Retinal pigment epithelial cell (primary cell): ENCODE data around the gene KIAA1549.

ENCODE experiments used
- DNase-seq: peaks from one replicate; pipeline ENCODE4 v3.0.0-alpha.2; 2010; ENCODE audit warnings: low read depth
- H3K4me3 ChIP-seq: 2 replicates; pipeline ENCODE4 v1.5.1; 2011; ENCODE audit warnings: mild to moderate bottlenecking, low read length, control low read depth, moderate library complexity
- TF ChIP-seq, protein P1 (sequence below): conservative IDR thresholded peaks from 2 replicates; pipeline ENCODE4 v1.5.1; 2011; ENCODE audit warnings: low read depth, low read length, control low read depth, inconsistent platforms

The KIAA1549 gene

DNA sequence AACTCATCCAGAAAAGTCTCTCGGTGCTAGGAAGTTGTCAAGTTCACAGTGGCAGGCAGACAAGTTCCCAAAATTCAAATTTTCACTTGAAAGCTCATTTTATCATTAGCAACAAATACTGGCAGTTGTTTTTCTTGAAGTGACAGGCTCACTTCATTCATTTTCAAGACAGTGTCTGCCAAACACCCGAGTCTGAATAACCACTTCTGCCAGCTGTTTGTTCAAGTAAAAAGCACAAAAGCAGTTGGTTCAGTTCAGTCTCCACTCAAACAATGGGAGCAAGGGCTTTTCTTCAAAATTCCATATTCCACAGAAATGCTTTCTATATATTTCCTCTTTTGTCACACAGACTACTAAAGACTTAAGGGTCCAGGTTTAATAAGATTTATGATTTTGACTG is 135.5 kb downstream of the KIAA1549 start:
- no peak overlapping the region for H3K4me3 ChIP-seq
- no peak for DNase-seq
- TF ChIP-seq, protein P1, sequence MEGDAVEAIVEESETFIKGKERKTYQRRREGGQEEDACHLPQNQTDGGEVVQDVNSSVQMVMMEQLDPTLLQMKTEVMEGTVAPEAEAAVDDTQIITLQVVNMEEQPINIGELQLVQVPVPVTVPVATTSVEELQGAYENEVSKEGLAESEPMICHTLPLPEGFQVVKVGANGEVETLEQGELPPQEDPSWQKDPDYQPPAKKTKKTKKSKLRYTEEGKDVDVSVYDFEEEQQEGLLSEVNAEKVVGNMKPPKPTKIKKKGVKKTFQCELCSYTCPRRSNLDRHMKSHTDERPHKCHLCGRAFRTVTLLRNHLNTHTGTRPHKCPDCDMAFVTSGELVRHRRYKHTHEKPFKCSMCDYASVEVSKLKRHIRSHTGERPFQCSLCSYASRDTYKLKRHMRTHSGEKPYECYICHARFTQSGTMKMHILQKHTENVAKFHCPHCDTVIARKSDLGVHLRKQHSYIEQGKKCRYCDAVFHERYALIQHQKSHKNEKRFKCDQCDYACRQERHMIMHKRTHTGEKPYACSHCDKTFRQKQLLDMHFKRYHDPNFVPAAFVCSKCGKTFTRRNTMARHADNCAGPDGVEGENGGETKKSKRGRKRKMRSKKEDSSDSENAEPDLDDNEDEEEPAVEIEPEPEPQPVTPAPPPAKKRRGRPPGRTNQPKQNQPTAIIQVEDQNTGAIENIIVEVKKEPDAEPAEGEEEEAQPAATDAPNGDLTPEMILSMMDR: no peak

DNA sequence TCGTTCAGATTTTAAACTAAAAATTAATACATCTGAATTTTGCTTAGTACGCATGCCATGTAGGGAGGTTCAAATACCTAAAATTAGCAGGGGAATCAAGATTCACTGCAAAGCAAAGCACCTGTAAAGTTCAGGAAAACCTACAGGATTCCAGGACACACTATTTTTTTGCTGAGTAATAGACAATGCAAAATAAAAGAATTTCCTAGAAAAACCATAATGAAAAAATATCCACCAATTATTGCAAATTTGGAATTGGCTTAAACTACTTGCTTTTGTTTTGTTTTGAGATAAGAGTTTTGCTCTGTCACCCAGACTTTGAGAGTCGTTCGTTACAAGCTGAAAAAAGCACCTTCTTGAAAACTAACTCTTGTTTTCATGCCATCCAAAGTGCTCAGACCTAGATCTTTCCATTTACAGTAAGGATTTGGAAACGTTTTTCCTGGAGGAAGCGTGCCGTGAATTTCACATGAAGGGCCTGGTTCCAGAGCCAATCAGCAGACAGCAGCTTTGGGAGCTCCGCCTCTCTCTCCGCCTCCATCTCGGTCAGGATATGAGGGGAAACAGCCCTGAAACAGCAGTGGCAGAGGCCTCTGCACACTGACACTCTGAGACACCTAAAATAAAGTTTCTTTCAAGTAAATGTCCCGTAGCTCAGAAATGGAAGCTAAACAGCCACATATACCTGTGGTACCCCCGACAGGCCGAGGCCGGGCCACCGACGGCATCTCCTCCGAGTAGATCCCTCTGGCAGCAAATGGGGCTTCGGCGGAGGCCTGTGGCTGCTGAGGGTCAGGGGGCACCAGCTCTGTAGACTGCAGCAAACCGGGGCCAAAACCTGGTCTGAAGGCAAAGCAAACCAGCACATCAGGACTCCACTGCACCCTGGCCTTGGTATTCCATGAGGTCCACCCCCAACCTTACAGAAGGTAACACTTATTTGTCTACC is 137.3 kb downstream of the KIAA1549 start:
- H3K4me3 ChIP-seq: no peak overlapping the region
- TF ChIP-seq, protein P1: no peak
- no peak for DNase-seq

DNA sequence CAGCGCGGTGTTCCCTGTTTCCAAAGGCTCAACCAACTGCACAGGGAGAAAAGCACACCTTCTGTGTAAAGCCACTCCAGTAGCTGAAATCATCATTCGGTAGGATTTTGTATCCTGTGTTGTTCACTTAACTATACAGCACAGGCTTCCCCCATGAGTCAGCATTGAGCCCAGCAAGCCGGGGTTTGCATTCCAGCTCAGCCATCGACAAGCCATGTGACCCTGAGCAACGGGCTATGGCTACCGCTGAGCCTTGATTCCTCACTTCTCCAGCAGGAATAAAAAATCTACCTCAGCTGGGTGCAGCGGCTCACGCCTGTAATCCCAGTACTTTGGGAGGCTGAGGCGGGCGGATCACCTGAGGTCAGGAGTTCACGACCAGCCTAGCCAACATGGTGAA is 139.1 kb downstream of the KIAA1549 start:
- H3K4me3 ChIP-seq: no peak overlapping the region
- peak; percentile 94 for DNase-seq
- TF ChIP-seq, protein P1: no peak

DNA sequence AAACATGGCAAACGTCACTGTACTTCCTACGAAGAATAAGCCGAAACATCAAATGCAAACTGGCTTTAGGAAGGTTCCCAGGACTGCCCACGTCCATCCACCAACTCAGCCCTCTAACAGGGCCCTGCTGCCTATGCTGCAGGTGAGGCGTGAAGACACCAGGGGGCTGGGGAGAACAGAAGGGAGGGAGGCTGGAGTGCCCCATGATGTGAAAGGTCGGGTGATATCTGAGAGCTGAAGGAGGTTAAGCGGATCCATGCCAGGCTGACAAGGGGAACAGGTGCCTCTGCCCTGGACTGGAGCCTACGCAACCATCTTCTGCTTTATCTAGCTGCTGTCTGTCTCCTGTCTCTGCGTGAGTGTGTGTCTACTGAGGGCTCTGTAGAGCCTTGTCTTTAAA is 143.0 kb downstream of the KIAA1549 start:
- no peak for DNase-seq
- TF ChIP-seq, protein P1: no peak
- no peak overlapping the region for H3K4me3 ChIP-seq

DNA sequence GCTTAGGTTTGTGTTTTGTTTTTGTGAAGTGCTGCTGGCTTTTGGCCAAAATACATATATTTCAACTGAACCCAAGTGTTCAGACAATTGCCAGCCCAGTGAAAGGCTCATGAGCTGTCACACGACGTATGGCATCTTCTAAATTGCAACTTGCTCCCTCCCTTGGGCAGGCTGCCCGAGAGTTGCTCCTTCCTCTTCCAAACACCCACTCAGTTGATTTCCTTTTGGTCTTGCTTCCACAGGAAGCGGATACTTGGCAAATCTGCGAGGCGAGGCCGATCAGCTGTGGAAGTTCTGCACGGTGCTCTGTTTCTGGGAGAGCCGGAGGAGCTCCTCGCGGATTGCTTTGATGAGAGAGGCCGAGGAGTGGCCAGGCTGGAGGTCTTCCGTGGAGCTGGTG is 143.6 kb downstream of the KIAA1549 start:
- H3K4me3 ChIP-seq: no peak overlapping the region
- TF ChIP-seq, protein P1: no peak
- no peak for DNase-seq

DNA sequence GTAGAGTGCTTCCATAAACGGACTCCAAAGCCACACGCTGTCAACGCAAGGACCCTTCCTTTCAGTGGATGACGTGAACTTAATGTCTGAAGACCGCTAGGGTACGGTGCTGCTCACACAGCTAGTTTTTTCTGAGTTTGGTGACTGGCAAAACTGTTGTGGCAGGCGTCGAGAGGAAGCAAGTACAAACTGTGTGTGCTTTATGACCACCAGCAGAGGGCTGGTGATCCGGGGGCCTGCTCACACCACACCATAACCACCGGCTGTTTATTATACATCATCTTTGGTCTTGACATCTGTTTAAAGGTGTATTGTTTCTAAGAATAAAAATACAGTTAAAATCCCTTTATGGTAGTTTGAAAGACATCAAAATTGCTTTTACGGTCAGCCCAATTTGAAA is 146.1 kb downstream of the KIAA1549 start:
- DNase-seq: no peak

More for the DNA sequence above, 146.1 kb downstream of the KIAA1549 start:
- TF ChIP-seq, protein P1: no peak
- H3K4me3 ChIP-seq: no peak overlapping the region
